Ascending aorta (tissue), 2 donors: ENCODE measurements around the gene CACNA1E. TPM values are rescaled to one million over a fixed set of nuclear protein-coding genes. Genes with fewer than 3 reads are reported as not detected.

Experiments
- DNase-seq, 2 donors: peaks; one replicate each; pipeline ENCODE4 v3.0.0-alpha.2; 2019; ENCODE audit warnings: low spot score in 2 of 2
- H3K27ac ChIP-seq, 2 donors: fragments of 200-600 bp; sonication (generic); one replicate each; pipeline ENCODE4 v1.5.1; 2016 to 2017; ENCODE audit warnings: mild to moderate bottlenecking in 1 of 2
- H3K27me3 ChIP-seq: fragments of 200-600 bp; sonication (generic); one replicate; pipeline ENCODE4 v1.5.1; 2017
- H3K36me3 ChIP-seq, 2 donors: fragments of 200-600 bp; sonication (generic); one replicate each; pipeline ENCODE4 v1.5.1; 2016
- H3K4me1 ChIP-seq, 2 donors: fragments of 200-600 bp; sonication (generic); one replicate each; pipeline ENCODE4 v1.5.1; 2016 to 2017; ENCODE audit warnings: mild to moderate bottlenecking in 1 of 2
- H3K4me3 ChIP-seq, 2 donors: fragments of 200-600 bp; sonication (generic); one replicate each; pipeline ENCODE4 v1.5.1; 2016 to 2017; ENCODE audit warnings: mild to moderate bottlenecking in 1 of 2
- H3K9me3 ChIP-seq, 2 donors: fragments of 200-600 bp; sonication (generic); one replicate each; pipeline ENCODE4 v1.5.1; 2016
- intact Hi-C: fragments of 100-400 bp; cut with DNase I; formaldehyde crosslinking; loops from one replicate; pipeline ENCODE4 v1.15.1; 2023
- total RNA-seq: library from RNA; depleted of rRNA; stranded (reverse); fragments of >200 nt; gene quantifications from one replicate; pipeline ENCODE4 v1.1.0, GENCODE V29; 2016
- TF ChIP-seq, protein P1 (sequence below), 3 experiments: fragments of 200-600 bp in 2 of 3; fragments of 450-650 bp in 1 of 3; sonication (generic) in 2 of 3; IDR thresholded peaks; one replicate each; pipeline ENCODE4 v1.5.1; 2016 to 2019; ENCODE audit warnings: antibody characterized with exemption in 3 of 3, mild to moderate bottlenecking in 1 of 3, moderate library complexity in 1 of 3

Gene CACNA1E
- total RNA-seq, 1 donor from 2014 or later = not detected

DNA sequence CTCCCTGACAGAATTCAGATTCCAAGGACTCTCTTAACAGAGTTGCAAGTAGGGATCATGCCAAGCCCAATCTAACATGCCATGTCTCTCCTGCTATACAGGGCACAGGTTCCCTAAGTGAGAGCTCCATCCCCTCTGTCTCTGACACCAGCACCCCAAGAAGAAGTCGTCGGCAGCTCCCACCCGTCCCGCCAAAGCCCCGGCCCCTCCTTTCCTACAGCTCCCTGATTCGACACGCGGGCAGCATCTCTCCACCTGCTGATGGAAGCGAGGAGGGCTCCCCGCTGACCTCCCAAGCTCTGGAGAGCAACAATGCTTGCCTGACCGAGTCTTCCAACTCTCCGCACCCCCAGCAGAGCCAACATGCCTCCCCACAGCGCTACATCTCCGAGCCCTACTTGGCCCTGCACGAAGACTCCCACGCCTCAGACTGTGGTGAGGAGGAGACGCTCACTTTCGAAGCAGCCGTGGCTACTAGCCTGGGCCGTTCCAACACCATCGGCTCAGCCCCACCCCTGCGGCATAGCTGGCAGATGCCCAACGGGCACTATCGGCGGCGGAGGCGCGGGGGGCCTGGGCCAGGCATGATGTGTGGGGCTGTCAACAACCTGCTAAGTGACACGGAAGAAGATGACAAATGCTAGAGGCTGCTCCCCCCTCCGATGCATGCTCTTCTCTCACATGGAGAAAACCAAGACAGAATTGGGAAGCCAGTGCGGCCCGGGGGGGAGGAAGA is 315.0 kb downstream of the CACNA1E start:
- no peak for DNase-seq
- intact Hi-C loops = no loop called here
- H3K27ac ChIP-seq = no peak overlapping the region
- TF ChIP-seq, protein P1, sequence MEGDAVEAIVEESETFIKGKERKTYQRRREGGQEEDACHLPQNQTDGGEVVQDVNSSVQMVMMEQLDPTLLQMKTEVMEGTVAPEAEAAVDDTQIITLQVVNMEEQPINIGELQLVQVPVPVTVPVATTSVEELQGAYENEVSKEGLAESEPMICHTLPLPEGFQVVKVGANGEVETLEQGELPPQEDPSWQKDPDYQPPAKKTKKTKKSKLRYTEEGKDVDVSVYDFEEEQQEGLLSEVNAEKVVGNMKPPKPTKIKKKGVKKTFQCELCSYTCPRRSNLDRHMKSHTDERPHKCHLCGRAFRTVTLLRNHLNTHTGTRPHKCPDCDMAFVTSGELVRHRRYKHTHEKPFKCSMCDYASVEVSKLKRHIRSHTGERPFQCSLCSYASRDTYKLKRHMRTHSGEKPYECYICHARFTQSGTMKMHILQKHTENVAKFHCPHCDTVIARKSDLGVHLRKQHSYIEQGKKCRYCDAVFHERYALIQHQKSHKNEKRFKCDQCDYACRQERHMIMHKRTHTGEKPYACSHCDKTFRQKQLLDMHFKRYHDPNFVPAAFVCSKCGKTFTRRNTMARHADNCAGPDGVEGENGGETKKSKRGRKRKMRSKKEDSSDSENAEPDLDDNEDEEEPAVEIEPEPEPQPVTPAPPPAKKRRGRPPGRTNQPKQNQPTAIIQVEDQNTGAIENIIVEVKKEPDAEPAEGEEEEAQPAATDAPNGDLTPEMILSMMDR (IDR thresholded peaks at IDR 0.05) = no peak
- no peaks in the 10 kb centered on the region for H3K4me1 ChIP-seq
- H3K4me3 ChIP-seq = no peak overlapping the region
- no peaks in the 10 kb centered on the region for H3K27me3 ChIP-seq
- H3K36me3 ChIP-seq = no peaks in the 10 kb centered on the region
- no peaks in the 10 kb centered on the region for H3K9me3 ChIP-seq

DNA sequence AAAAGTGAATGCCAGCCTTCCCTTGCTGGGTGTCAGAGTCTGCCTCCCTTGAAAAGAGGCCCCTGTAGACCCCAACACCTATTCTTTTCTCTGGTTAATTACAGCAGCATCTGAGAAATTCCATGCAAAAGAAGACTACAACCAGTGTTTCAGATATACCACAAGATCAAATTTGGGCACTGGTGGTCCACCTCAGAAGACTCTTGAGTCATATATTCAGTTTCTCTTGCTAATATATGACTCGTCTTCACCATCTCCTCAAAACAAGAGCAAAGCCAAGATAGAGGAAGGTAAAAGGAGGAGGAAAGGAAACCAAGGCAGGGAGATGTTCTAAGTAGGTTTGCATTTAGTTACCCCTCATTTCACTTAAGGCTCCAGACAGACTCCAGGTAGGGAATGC is 318.3 kb downstream of the CACNA1E start:
- no peak overlapping the region for H3K4me3 ChIP-seq
- intact Hi-C loops = no loop called here
- H3K36me3 ChIP-seq = no peaks in the 10 kb centered on the region
- no peaks in the 10 kb centered on the region for H3K27me3 ChIP-seq
- no peak overlapping the region for H3K27ac ChIP-seq
- TF ChIP-seq, protein P1 (IDR thresholded peaks at IDR 0.05) = no peak
- DNase-seq = no peak
- no peaks in the 10 kb centered on the region for H3K4me1 ChIP-seq
- no peaks in the 10 kb centered on the region for H3K9me3 ChIP-seq

DNA sequence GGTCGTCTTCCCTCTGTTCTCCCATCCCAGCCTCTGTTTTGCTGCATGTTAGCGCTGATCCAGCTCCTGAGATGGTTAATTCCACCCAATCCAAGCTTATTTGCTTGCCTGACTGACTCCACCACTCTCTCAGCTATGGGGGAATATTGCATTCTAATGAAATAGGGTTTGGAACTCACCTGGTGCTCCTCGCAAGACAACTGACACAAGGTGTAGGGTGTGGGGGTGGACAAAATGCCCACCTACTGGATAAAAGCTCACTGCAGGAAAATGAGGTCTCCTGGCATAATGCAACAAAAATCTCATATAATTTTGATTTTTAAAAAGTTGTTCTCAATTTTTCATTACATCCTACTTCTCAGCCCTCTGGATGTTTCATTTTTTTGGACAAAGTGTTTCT is 319.1 kb downstream of the CACNA1E start:
- no peaks in the 10 kb centered on the region for H3K27me3 ChIP-seq
- TF ChIP-seq, protein P1 (IDR thresholded peaks at IDR 0.05) = no peak
- no peak overlapping the region for H3K4me3 ChIP-seq
- H3K9me3 ChIP-seq = no peaks in the 10 kb centered on the region
- intact Hi-C loops = no loop called here
- H3K4me1 ChIP-seq = no peaks in the 10 kb centered on the region
- H3K27ac ChIP-seq = no peak overlapping the region
- DNase-seq = no peak
- H3K36me3 ChIP-seq = no peaks in the 10 kb centered on the region

DNA sequence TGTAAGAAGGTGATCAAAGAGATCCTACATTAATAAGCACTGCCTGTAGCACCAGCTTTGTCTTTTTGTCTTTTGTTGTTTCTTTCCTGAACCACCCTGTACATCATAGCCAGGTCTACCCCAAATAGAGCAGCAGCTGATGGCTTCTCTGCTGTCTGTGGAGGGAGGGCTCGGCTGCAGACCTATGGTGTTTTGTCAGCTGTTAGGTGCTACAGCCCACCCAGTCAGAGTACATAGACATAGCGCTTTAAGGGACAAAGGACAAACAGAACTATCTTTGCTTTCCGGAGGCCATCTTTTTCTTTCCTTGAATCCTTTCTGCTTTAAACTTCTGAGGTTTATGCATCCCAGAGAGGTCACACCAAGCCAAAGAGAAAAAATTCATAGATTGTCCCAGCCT is 320.1 kb downstream of the CACNA1E start:
- H3K4me3 ChIP-seq = no peak overlapping the region
- intact Hi-C loops = no loop called here

DNA sequence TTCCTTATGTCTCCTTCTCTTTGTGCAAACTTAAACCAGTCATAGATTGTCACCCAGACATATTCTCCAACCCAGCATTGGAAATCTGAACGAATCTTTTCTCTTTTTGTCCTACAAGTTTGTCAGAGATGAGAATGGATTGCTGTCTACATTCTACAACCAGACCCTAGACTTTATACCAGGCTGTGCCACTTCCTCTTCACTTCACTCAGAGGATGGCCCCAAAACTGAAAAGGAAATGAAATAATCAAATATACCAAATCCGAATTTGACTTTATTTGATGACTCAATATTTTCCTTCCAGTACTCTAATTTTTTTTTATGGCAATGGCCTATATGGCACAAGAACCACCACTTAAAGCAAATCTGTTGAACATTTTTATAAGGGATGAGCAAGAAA is 321.7 kb downstream of the CACNA1E start:
- intact Hi-C loops = no loop called here
- H3K4me1 ChIP-seq = no peaks in the 10 kb centered on the region

More for the DNA sequence above, 320.1 kb downstream of the CACNA1E start:
- no peaks in the 10 kb centered on the region for H3K4me1 ChIP-seq
- no peaks in the 10 kb centered on the region for H3K9me3 ChIP-seq
- H3K36me3 ChIP-seq = no peaks in the 10 kb centered on the region
- no peak for DNase-seq
- no peaks in the 10 kb centered on the region for H3K27me3 ChIP-seq
- TF ChIP-seq, protein P1 (IDR thresholded peaks at IDR 0.05) = no peak
- H3K27ac ChIP-seq = no peak overlapping the region

More for the DNA sequence above, 321.7 kb downstream of the CACNA1E start:
- Histone ChIP-seq H3K27ac (no peak overlapping the region), H3K36me3 (no peaks in the 10 kb centered on the region), H3K4me3 (no peak overlapping the region), H3K27me3 (no peaks in the 10 kb centered on the region), H3K9me3 (no peaks in the 10 kb centered on the region)
- TF ChIP-seq, protein P1 (IDR thresholded peaks at IDR 0.05) = no peak
- DNase-seq = no peak
